HepG2 (cell line): ENCODE measurements around the gene IPPK. TPM values are rescaled to one million over a fixed set of nuclear protein-coding genes. Genes with fewer than 3 reads are reported as not detected.

Experiments
- ATAC-seq: fragments of 200-7000 bp; cut with Tn5 transposase; 3 replicates; pipeline ENCODE4 v1.9.1; 2020; ENCODE audit warnings: mild to moderate bottlenecking, moderate library complexity
- BruUV-seq: library from RNA; stranded (reverse); fragments of 400-500 nt; replicated peaks from 2 replicates; lab custom pipeline; 2021; lab: Mats Ljungman, UMichigan
- CTCF ChIA-PET: fragments of 300-600 bp; formaldehyde crosslinking; extraction: SDS; loops from one replicate; lab custom pipeline; 2021; ENCODE audit warnings: low total read pairs, inconsistent platforms, low intra/inter-chr PET ratio; lab: Yijun Ruan, JAX
- POLR2A ChIA-PET: fragments of 350-600 bp; sonication (Branson Sonifier 250); formaldehyde crosslinking; loops from one replicate; lab custom pipeline; 2020; ENCODE audit warnings: antibody characterized with exemption, inconsistent platforms; lab: Yijun Ruan, JAX
- DNase-seq: peaks from one replicate; pipeline ENCODE4 v3.0.0-alpha.2; 2015; ENCODE audit warnings: low spot score
- FAIRE-seq: peaks from 3 replicates; lab custom pipeline; 2011; peaks lifted over from hg19 to GRCh38; lab: Jason Lieb, UNC
- H2AFZ ChIP-seq: one replicate; pipeline ENCODE4 v1.6.1; 2011; ENCODE audit warnings: low read length, inconsistent platforms
- H3K27ac ChIP-seq: fragments of 300-600 bp; 3 replicates; pipeline ENCODE4 v1.8.0; 2011; ENCODE audit warnings: mixed run types, mild to moderate bottlenecking, mixed read lengths, low read length, inconsistent platforms; ENCODE audit not compliant: insufficient read depth; ENCODE audit errors: extremely low read length
- H3K27me3 ChIP-seq, 2 experiments: fragments of 200-600 bp in 1 of 2; 2 replicates in 1 of 2; 3 replicates in 1 of 2; pipeline versions ENCODE4 v1.6.0 to v1.8.0; 2011; ENCODE audit warnings: low read length in 2 of 2, mild to moderate bottlenecking in 2 of 2, moderate library complexity in 2 of 2, inconsistent platforms in 1 of 2; ENCODE audit not compliant: insufficient read depth in 2 of 2, control insufficient read depth in 1 of 2
- H3K36me3 ChIP-seq, 2 experiments: fragments of 200-600 bp in 1 of 2; replicated peaks in 1 of 2; 2 replicates in 1 of 2; 3 replicates in 1 of 2; pipeline versions ENCODE4 v1.5.1 to v1.8.0; 2011; ENCODE audit warnings: low read length in 2 of 2, inconsistent platforms in 1 of 2; ENCODE audit not compliant: insufficient read depth in 2 of 2, control insufficient read depth in 1 of 2
- H3K4me1 ChIP-seq: 2 replicates; pipeline ENCODE4 v1.5.1; 2012; ENCODE audit warnings: low read length, inconsistent platforms; ENCODE audit not compliant: insufficient read depth
- H3K4me2 ChIP-seq: 2 replicates; pipeline ENCODE4 v1.6.0; 2011; ENCODE audit warnings: low read depth, low read length, inconsistent platforms
- H3K4me3 ChIP-seq, 3 experiments: fragments of 200-600 bp in 1 of 3; sonication (generic), shearing (Covaris generic) in 1 of 3; replicated peaks in 1 of 3; 2 replicates each; pipeline ENCODE4 v1.5.1; 2011 to 2016; ENCODE audit warnings: low read length in 3 of 3, inconsistent platforms in 2 of 3, low read depth in 2 of 3, mild to moderate bottlenecking in 2 of 3, control low read depth in 1 of 3, mixed read lengths in 1 of 3; ENCODE audit not compliant: insufficient read depth in 1 of 3
- H3K79me2 ChIP-seq: one replicate; pipeline ENCODE4 v1.6.1; 2011; ENCODE audit warnings: low read length, inconsistent platforms; ENCODE audit not compliant: insufficient read depth
- H3K9ac ChIP-seq: 2 replicates; pipeline ENCODE4 v1.6.0; 2011; ENCODE audit warnings: mild to moderate bottlenecking, low read depth, low read length, inconsistent platforms; ENCODE audit not compliant: insufficient read depth
- H3K9me3 ChIP-seq: 2 replicates; pipeline ENCODE4 v1.5.1; 2012; ENCODE audit warnings: mild to moderate bottlenecking, low read length
- H4K20me1 ChIP-seq: 2 replicates; pipeline ENCODE4 v1.6.0; 2011; ENCODE audit warnings: inconsistent platforms, mild to moderate bottlenecking, low read length, moderate library complexity; ENCODE audit not compliant: insufficient read depth
- HNRNPH1 ChIP-seq: fragments of 200-400 bp; formaldehyde crosslinking; optimal IDR thresholded peaks from 2 replicates; pipeline ENCODE3; 2017; ENCODE audit warnings: mild to moderate bottlenecking, low read depth, low read length
- PAXIP1 ChIP-seq: sonication (generic); formaldehyde crosslinking; conservative IDR thresholded peaks from 2 replicates; pipeline ENCODE4 v1.4.0; 2020; ENCODE audit warnings: mild to moderate bottlenecking, missing genetic modification reagents, moderate library complexity
- PPARG ChIP-seq: conservative IDR thresholded peaks from 2 replicates; pipeline ENCODE4 v1.6.1; 2016; ENCODE audit warnings: missing biosample characterization, missing genetic modification reagents
- SIN3A ChIP-seq: IDR thresholded peaks from 2 replicates; pipeline ENCODE4 v1.6.1; 2011; ENCODE audit warnings: low read depth, mild to moderate bottlenecking, control low read depth, low read length, borderline replicate concordance
- SP140L ChIP-seq: sonication (generic); formaldehyde crosslinking; IDR thresholded peaks from 2 replicates; pipeline ENCODE4 v1.4.0; 2020; ENCODE audit warnings: missing genetic modification reagents, borderline replicate concordance
- ZNF34 ChIP-seq: sonication (generic); formaldehyde crosslinking; IDR thresholded peaks from 2 replicates; pipeline ENCODE4 v1.4.0; 2020; ENCODE audit warnings: mild to moderate bottlenecking, missing genetic modification reagents, borderline replicate concordance
- ZNF569 ChIP-seq: sonication (generic); formaldehyde crosslinking; IDR thresholded peaks from 2 replicates; pipeline ENCODE4 v1.5.0; 2020; ENCODE audit warnings: mild to moderate bottlenecking, missing genetic modification reagents, moderate library complexity, borderline replicate concordance
- ZNF672 ChIP-seq: sonication (generic); formaldehyde crosslinking; IDR thresholded peaks from 2 replicates; pipeline ENCODE4 v1.8.1; 2022; ENCODE audit warnings: missing genetic modification reagents
- ZNF687 ChIP-seq: sonication (generic); formaldehyde crosslinking; IDR thresholded peaks from 2 replicates; pipeline ENCODE4 v1.5.1; 2020; ENCODE audit warnings: mild to moderate bottlenecking, missing genetic modification reagents, moderate library complexity
- ZNF747 ChIP-seq: sonication (generic); formaldehyde crosslinking; IDR thresholded peaks from 2 replicates; pipeline ENCODE4 v1.8.1; 2023; ENCODE audit warnings: missing genetic modification reagents, mild to moderate bottlenecking, borderline replicate concordance
- ZSCAN21 ChIP-seq: sonication (generic); formaldehyde crosslinking; IDR thresholded peaks from 2 replicates; pipeline ENCODE4 v1.8.0; 2022; ENCODE audit warnings: mild to moderate bottlenecking, missing genetic modification reagents, moderate library complexity, borderline replicate concordance
- WGBS: methylation state at CpG from one replicate; pipeline ENCODE4 v1.1.6; 2017; ENCODE audit warnings: low lambda C conversion rate; 5-methylcytosine and 5-hydroxymethylcytosine counted together
- in situ Hi-C: cut with HindIII; loops from 2 replicates; pipeline ENCODE4 v1.10.0; 2017; ENCODE audit warnings: low pct_unique_long_range_greater_than_20kb; ENCODE audit not compliant: extremely low pct_ligation_motif_present
- intact Hi-C: fragments of 100-400 bp; cut with micrococcal nuclease; formaldehyde crosslinking; loops from one replicate; pipeline ENCODE4 v1.10.0; 2022; ENCODE audit not compliant: unreplicated experiment
- polyA plus RNA-seq, 8 experiments: library from polyadenylated mRNA; depleted of rRNA in 3 of 8; stranded (reverse) in 7 of 8; unstranded in 1 of 8; fragments of >200 nt; fragmentation: Illumina TruSeq in 4 of 8; extraction: Trizol in 4 of 8; gene quantifications; 2 replicates each; pipeline versions ENCODE4 v1.2.1 to v1.2.3, GENCODE V29; 2011 to 2016; ENCODE audit warnings: low read depth in 4 of 8, missing spikeins in 1 of 8, mixed read lengths in 1 of 8; ENCODE audit not compliant: insufficient read depth in 1 of 8
- total RNA-seq, 5 experiments: library from RNA; depleted of rRNA; stranded (reverse); fragments of >200 nt; fragmentation: Illumina TruSeq; extraction: Trizol; gene quantifications; 2 replicates each; pipeline ENCODE4 v1.2.3, GENCODE V29; 2016; ENCODE audit warnings: low read depth in 1 of 5

IPPK gene
- total and polyA plus RNA-seq, 2 of the 13 experiments (the other 11 are each of a cell fraction or from before 2014, with no cell fraction given), result 9.9 to 14.1 TPM

GRCh38 chr9:92615790-92616189 is 54.1 kb downstream of the IPPK start (continued):
- TF ChIP-seq PAXIP1 (CRISPR knock-in tag) (peak; percentile 76), ZSCAN21 (CRISPR knock-in tag) (no peak), ZNF34 (CRISPR knock-in tag) (no peak), ZNF747 (CRISPR knock-in tag) (0 out of 2 replicates have a peak, but pooled peaks have one; percentile 33)

- no peak for FAIRE-seq
Measured at GRCh38 chr9:92614763-92615461, 55.0 kb downstream of the IPPK start.

More at GRCh38 chr9:92614763-92615461, 55.0 kb downstream of the IPPK start:
- WGBS, result 92% methylated on average over 17 of the region's 17 CpGs
- TF ChIP-seq ZNF672 (CRISPR knock-in tag), result no peak
- no peak for TF ChIP-seq HNRNPH1
- TF ChIP-seq ZNF687, result peak; percentile 23; the same call in 1 of the 2 replicates
- TF ChIP-seq SIN3A, result 0 out of 2 replicates have a peak, but pooled peaks have one; percentile 16
- no peak for TF ChIP-seq PPARG (CRISPR knock-in tag)
- no peak for TF ChIP-seq SP140L
- no peak for TF ChIP-seq ZNF569 (CRISPR knock-in tag)
- Histone ChIP-seq H3K4me2 (no peak overlapping the region), H3K4me3 (no peak overlapping the region), H2AFZ (no peak overlapping the region), H3K4me1 (peaks cover 55% of the 10 kb centered on the region), H3K36me3 (peaks cover 2 to 23% of the 10 kb centered on the region in 2 experiments; a peak in 4 of 5 replicates), H3K27me3 (no peaks in the 10 kb centered on the region), H3K9ac (no peak overlapping the region), H4K20me1 (no peaks in the 10 kb centered on the region), H3K9me3 (no peaks in the 10 kb centered on the region), H3K27ac (peak overlapping the region; percentile 74), H3K79me2 (no peaks in the 10 kb centered on the region)
- in situ Hi-C loops (no loop called here), intact Hi-C loops (no loop called here)
- ATAC-seq (no peak), DNase-seq (no peak)
- BruUV-seq, result no TSS peak
- POLR2A ChIA-PET, result interaction anchor here (1.5 kb wide), 1 partner anchor 10 kb away, joined by 5 read pairs; no protein-coding TSS in a partner anchor
- CTCF ChIA-PET, result no interaction called here
